ENCODE data around the gene RASSF9. TPM values are rescaled to one million over a fixed set of nuclear protein-coding genes. Genes with fewer than 3 reads are reported as not detected.

Gene RASSF9
- total RNA-seq, 4 donors from 2014 or later = 0.46 to 1.3 (median 0.90) TPM

DNA sequence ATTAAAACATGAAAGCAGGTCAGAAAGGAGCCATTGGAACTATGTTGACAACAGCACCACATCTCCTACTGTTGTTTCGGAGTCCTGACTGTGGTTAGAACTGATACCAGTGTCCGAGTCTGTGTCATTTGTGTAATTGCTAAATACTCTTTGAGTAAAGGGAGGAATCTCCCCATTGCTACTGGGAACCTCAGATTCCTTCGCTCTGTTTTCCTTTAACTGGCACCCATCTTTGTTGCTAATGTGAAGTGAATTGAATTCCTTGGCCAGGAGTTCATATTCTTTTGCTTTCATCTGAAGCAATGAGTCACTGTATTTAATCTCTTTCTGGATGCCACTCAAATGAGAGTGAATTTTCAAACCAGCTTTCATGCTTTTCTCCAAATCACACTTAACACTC is 31.5 kb downstream of the RASSF9 start:
- no peak for ATAC-seq

DNA sequence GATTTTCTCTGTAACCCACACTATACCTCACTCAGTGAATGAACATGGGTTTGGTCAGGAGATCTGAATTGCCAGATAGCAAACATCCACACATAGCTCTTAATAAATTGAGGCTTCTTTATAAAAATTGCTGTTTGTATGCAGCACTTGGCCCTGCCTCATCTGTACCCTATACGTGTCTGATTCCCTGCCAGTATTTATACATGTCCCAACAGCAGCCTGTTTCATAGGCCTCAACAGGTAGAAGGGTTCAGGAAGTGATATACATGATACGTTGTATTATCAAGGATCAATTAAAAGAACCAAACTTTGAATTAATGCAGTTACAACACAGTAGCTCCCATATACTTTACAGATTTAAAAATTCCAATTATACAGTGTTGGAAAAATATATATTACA is 32.3 kb downstream of the RASSF9 start:
- Histone ChIP-seq H3K27ac (no peak overlapping the region), H3K36me3 (no peaks in the 10 kb centered on the region), H3K4me1 (no peaks in the 10 kb centered on the region), H3K27me3 (no peaks in the 10 kb centered on the region), H3K4me3 (no peak overlapping the region), H3K9me3 (no peaks in the 10 kb centered on the region)
- TF ChIP-seq, protein P1, sequence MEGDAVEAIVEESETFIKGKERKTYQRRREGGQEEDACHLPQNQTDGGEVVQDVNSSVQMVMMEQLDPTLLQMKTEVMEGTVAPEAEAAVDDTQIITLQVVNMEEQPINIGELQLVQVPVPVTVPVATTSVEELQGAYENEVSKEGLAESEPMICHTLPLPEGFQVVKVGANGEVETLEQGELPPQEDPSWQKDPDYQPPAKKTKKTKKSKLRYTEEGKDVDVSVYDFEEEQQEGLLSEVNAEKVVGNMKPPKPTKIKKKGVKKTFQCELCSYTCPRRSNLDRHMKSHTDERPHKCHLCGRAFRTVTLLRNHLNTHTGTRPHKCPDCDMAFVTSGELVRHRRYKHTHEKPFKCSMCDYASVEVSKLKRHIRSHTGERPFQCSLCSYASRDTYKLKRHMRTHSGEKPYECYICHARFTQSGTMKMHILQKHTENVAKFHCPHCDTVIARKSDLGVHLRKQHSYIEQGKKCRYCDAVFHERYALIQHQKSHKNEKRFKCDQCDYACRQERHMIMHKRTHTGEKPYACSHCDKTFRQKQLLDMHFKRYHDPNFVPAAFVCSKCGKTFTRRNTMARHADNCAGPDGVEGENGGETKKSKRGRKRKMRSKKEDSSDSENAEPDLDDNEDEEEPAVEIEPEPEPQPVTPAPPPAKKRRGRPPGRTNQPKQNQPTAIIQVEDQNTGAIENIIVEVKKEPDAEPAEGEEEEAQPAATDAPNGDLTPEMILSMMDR (IDR thresholded peaks at IDR 0.05 in 4 of 5, conservative IDR thresholded peaks at IDR 0.05 in 1 of 5) = no peak
- no peak for TF ChIP-seq POLR2A (IDR thresholded peaks at IDR 0.05)
- intact Hi-C loops (cut with DNase I; ENCODE audit: low total_unique reads) = no loop called here
- in situ Hi-C loops (cut with MboI; ENCODE audit: low sequenced_read_pairs in 4 of 4) = no loop called here
- DNase-seq = no peak
- ATAC-seq = no peak

More for the DNA sequence above, 31.5 kb downstream of the RASSF9 start:
- Histone ChIP-seq H3K4me1 (no peaks in the 10 kb centered on the region), H3K27ac (no peak overlapping the region), H3K4me3 (no peak overlapping the region), H3K27me3 (no peaks in the 10 kb centered on the region), H3K36me3 (no peaks in the 10 kb centered on the region), H3K9me3 (no peaks in the 10 kb centered on the region)
- in situ Hi-C loops (cut with MboI; ENCODE audit: low sequenced_read_pairs in 4 of 4) (no loop called here), intact Hi-C loops (cut with DNase I; ENCODE audit: low total_unique reads) (no loop called here)
- TF ChIP-seq POLR2A (IDR thresholded peaks at IDR 0.05) = no peak
- TF ChIP-seq, protein P1 (IDR thresholded peaks at IDR 0.05 in 4 of 5, conservative IDR thresholded peaks at IDR 0.05 in 1 of 5) = no peak
- DNase-seq = no peak

DNA sequence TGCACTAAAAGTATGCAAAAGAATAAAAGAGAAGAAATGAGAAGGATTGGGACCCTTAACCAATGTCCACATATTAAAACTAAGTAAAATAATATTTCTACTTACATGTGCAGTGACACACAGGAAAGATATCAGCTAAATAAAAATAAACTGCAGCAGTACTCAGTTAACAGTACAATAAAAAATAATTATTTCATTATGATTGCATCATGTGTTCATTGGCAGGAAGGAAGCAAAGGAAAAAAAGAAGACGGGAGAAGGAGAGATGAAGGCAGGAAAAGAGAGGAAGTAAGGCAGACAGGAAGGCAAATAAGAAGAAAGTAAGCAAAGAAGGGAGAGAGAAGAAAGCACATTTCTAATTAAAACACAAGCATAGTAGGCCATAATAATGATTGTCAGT is 33.0 kb downstream of the RASSF9 start:
- no peak for ATAC-seq
- Histone ChIP-seq H3K4me1 (no peaks in the 10 kb centered on the region), H3K27me3 (no peaks in the 10 kb centered on the region), H3K27ac (no peak overlapping the region), H3K4me3 (no peak overlapping the region), H3K36me3 (no peaks in the 10 kb centered on the region), H3K9me3 (no peaks in the 10 kb centered on the region)
- no peak for DNase-seq
- in situ Hi-C loops (cut with MboI; ENCODE audit: low sequenced_read_pairs in 4 of 4) (no loop called here), intact Hi-C loops (cut with DNase I; ENCODE audit: low total_unique reads) (no loop called here)
- TF ChIP-seq POLR2A (IDR thresholded peaks at IDR 0.05) = no peak
- TF ChIP-seq, protein P1 (IDR thresholded peaks at IDR 0.05 in 4 of 5, conservative IDR thresholded peaks at IDR 0.05 in 1 of 5) = no peak

DNA sequence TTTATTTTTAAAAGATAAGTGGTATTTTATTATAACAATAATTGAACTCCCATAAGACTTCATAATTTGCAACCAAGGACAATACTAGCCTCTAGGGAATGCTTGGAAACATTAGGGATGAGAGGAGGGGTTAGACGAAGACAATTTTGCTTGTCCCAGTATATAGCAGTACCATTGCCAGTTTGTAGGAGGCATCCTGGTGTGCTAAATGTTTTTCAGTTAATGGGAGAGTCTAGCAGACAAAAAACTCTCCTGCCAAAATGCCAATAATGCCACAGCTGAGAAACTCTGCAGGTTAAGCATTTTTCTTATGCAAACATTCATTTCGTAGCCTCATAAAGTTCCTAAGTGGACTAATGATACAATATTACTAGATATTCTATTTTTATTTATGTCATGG is 38.1 kb downstream of the RASSF9 start:
- Histone ChIP-seq H3K27me3 (no peaks in the 10 kb centered on the region), H3K4me3 (no peak overlapping the region), H3K36me3 (no peaks in the 10 kb centered on the region), H3K4me1 (no peaks in the 10 kb centered on the region), H3K9me3 (no peaks in the 10 kb centered on the region), H3K27ac (no peak overlapping the region)
- no peak for TF ChIP-seq POLR2A (IDR thresholded peaks at IDR 0.05)
- TF ChIP-seq, protein P1 (IDR thresholded peaks at IDR 0.05 in 4 of 5, conservative IDR thresholded peaks at IDR 0.05 in 1 of 5) = no peak
- ATAC-seq = no peak
- intact Hi-C loops (cut with DNase I; ENCODE audit: low total_unique reads) (no loop called here), in situ Hi-C loops (cut with MboI; ENCODE audit: low sequenced_read_pairs in 4 of 4) (no loop called here)
- DNase-seq = no peak

DNA sequence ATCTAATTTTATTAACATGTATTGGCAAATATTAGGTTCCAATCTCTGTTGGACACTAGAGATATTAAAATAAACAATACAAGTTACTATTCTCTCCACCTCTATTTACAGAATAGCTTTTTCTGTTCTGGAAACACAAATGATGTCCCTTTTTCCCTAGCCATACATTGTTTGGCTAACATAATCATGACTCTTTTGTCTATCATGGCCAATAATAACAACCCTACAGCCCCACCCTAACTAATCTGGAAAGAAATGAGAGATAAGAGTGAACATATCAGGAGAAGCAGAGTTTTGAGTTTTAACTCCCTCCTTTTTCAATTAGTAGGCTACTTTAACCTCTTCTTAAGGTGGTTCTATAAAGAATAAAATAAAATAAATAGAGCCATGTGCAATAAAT is 40.2 kb downstream of the RASSF9 start:
- in situ Hi-C loops (cut with MboI; ENCODE audit: low sequenced_read_pairs in 4 of 4) (no loop called here), intact Hi-C loops (cut with DNase I; ENCODE audit: low total_unique reads) (no loop called here)
- Histone ChIP-seq H3K27me3 (no peaks in the 10 kb centered on the region), H3K4me3 (no peak overlapping the region), H3K27ac (no peak overlapping the region), H3K36me3 (no peaks in the 10 kb centered on the region), H3K9me3 (no peaks in the 10 kb centered on the region), H3K4me1 (no peaks in the 10 kb centered on the region)
- DNase-seq (no peak), ATAC-seq (no peak)
- TF ChIP-seq POLR2A (IDR thresholded peaks at IDR 0.05) = no peak
